HG03066 (cell line): ENCODE data around the gene COL28A1.

Source experiments
- ATAC-seq: cut with Tn5 transposase; IDR thresholded peaks from one replicate; pipeline ENCODE4 v1.9.1; 2021; ENCODE audit warnings: low read depth; ENCODE audit not compliant: unreplicated experiment

COL28A1 gene

GRCh38 chr7:7349156-7349555, 186.5 kb downstream of the COL28A1 start:
- ATAC-seq = no peak

GRCh38 chr7:7347045-7347444, 188.6 kb downstream of the COL28A1 start:
- no peak for ATAC-seq

GRCh38 chr7:7344583-7344982, 191.1 kb downstream of the COL28A1 start:
- ATAC-seq = no peak

- no peak for ATAC-seq
Observed at GRCh38 chr7:7335909-7336308, 199.8 kb downstream of the COL28A1 start.

GRCh38 chr7:7335215-7335614, 200.5 kb downstream of the COL28A1 start:
- ATAC-seq = no peak

- ATAC-seq = no peak
Observed at GRCh38 chr7:7333610-7334009, 202.1 kb downstream of the COL28A1 start.

- no peak for ATAC-seq
Observed at GRCh38 chr7:7331523-7331922, 204.2 kb downstream of the COL28A1 start.

- no peak for ATAC-seq
Observed at GRCh38 chr7:7330997-7331396, 204.7 kb downstream of the COL28A1 start.

- ATAC-seq = no peak
Observed at GRCh38 chr7:7329326-7329725, 206.3 kb downstream of the COL28A1 start.

GRCh38 chr7:7327423-7327822, 208.2 kb downstream of the COL28A1 start:
- ATAC-seq = no peak

- ATAC-seq = no peak
Observed at GRCh38 chr7:7324698-7325097, 211.0 kb downstream of the COL28A1 start.

GRCh38 chr7:7323921-7324320, 211.8 kb downstream of the COL28A1 start:
- ATAC-seq = no peak

GRCh38 chr7:7323352-7323751, 212.3 kb downstream of the COL28A1 start:
- peak; percentile 57 for ATAC-seq

- ATAC-seq = peak; percentile 90
Observed at GRCh38 chr7:7321681-7322080, 214.0 kb downstream of the COL28A1 start.

GRCh38 chr7:7318601-7319000, 217.1 kb downstream of the COL28A1 start:
- no peak for ATAC-seq

GRCh38 chr7:7317850-7318249, 217.8 kb downstream of the COL28A1 start:
- ATAC-seq = no peak

- no peak for ATAC-seq
Observed at GRCh38 chr7:7315851-7316250, 219.8 kb downstream of the COL28A1 start.

- no peak for ATAC-seq
Observed at GRCh38 chr7:7312323-7312722, 223.3 kb downstream of the COL28A1 start.

- ATAC-seq = no peak
Observed at GRCh38 chr7:7311001-7311400, 224.7 kb downstream of the COL28A1 start.

- no peak for ATAC-seq
Observed at GRCh38 chr7:7309203-7309602, 226.5 kb downstream of the COL28A1 start.
